Motor neuron (in vitro differentiated cells): ENCODE measurements around the gene NRL. TPM values are rescaled to one million over a fixed set of nuclear protein-coding genes. Genes with fewer than 3 reads are reported as not detected.
A peak's percentile ranks its signal among the peaks of the same experiment; 100 is the strongest.

Experiments
- ATAC-seq, 8 experiments: fragments of 200-7000 bp; cut with Tn5 transposase; replicated peaks in 6 of 8; 2 replicates each; pipeline ENCODE4 v1.8.0; 2021; ENCODE audit warnings: mild to moderate bottlenecking in 8 of 8, moderate library complexity in 8 of 8
- H3K27ac ChIP-seq, 2 donors: fragments of 250-450 bp; sonication (Bioruptor Pico); 2 replicates each; pipeline ENCODE4 v1.9.0; 2021; ENCODE audit warnings: antibody characterized with exemption in 2 of 2, mild to moderate bottlenecking in 2 of 2, moderate library complexity in 1 of 2
- H3K4me1 ChIP-seq, 2 donors: fragments of 250-450 bp; sonication (Bioruptor Pico); replicated peaks in 1 of 2; 2 replicates each; pipeline ENCODE4 v1.6.1; 2021; ENCODE audit warnings: antibody characterized with exemption in 2 of 2, mild to moderate bottlenecking in 2 of 2, moderate library complexity in 1 of 2
- H3K4me3 ChIP-seq, 5 donors: fragments of 250-450 bp; sonication (Bioruptor Pico); 2 replicates each; pipeline ENCODE4 v1.9.0; 2021; ENCODE audit warnings: antibody characterized with exemption in 5 of 5, mild to moderate bottlenecking in 5 of 5, moderate library complexity in 4 of 5
- whole genome bisulfite sequencing, 10 experiments: fragments of 450-650 bp; shearing (Covaris generic); methylation state at CpG; one replicate each; pipeline ENCODE4 v1.0.0; 2022; 5-methylcytosine and 5-hydroxymethylcytosine counted together
- in situ Hi-C, 9 experiments: fragments of 400-800 bp; cut with MboI; loops; one replicate each; pipeline ENCODE4 v1.15.0; 2021; ENCODE audit warnings: low sequenced_read_pairs in 9 of 9, low pct_unique_long_range_greater_than_20kb in 2 of 9; ENCODE audit not compliant: unreplicated experiment in 9 of 9
- total RNA-seq, 8 experiments: library from RNA; unstranded; fragments of 300-600 nt; gene quantifications; 2 replicates each; pipeline versions ENCODE4 v1.2.3 to v1.2.4, GENCODE V29; 2022

The NRL gene
- total RNA-seq, 8 experiments from 2014 or later: 1.1 to 2.6 (median 2.1) TPM

- H3K4me1 ChIP-seq: no peaks in the 10 kb centered on the region
- 80 to 100% (median 94%) methylated on average over 2 to 8 of the region's 8 CpGs; no CpG with 5 or more reads in 4 of the 10 experiments for WGBS, 10 experiments
- no peak overlapping the region for H3K27ac ChIP-seq
- no peak overlapping the region for H3K4me3 ChIP-seq
- ATAC-seq: no peak
- in situ Hi-C loops: no loop called here
Observed at GRCh38 chr14:24129410-24129998, 14.8 kb upstream of the NRL start.

- Histone ChIP-seq H3K4me3 (no peak overlapping the region), H3K27ac (no peak overlapping the region), H3K4me1 (no peaks in the 10 kb centered on the region)
- WGBS, 10 experiments: 50 to 100% (median 90%) methylated on average over 1 to 2 of the region's 2 CpGs; no CpG with 5 or more reads in 2 of the 10 experiments
- ATAC-seq: no peak
- in situ Hi-C loops: no loop called here
Observed at GRCh38 chr14:24127673-24128072, 12.9 kb upstream of the NRL start.

GRCh38 chr14:24126939-24127338 is 12.2 kb upstream of the NRL start:
- ATAC-seq: peak in 3 of 8 experiments; percentile 62 to 81 (median 63)
- in situ Hi-C loops: no loop called here

GRCh38 chr14:24123424-24124417 is 9.0 kb upstream of the NRL start:
- WGBS, 10 experiments: 60 to 100% (median 97%) methylated on average over 1 to 5 of the region's 9 CpGs; no CpG with 5 or more reads in 4 of the 10 experiments
- Histone ChIP-seq H3K27ac (no peak overlapping the region), H3K4me3 (no peak overlapping the region), H3K4me1 (no peaks in the 10 kb centered on the region)
- ATAC-seq: peak in 2 of 8 experiments; percentile 7 to 27
- in situ Hi-C loops: no loop called here

More at GRCh38 chr14:24126939-24127338, 12.2 kb upstream of the NRL start:
- Histone ChIP-seq H3K4me1 (no peaks in the 10 kb centered on the region), H3K27ac (no peak overlapping the region), H3K4me3 (no peak overlapping the region)

- WGBS, 10 experiments: 92 to 100% methylated on average over 1 to 2 of the region's 8 CpGs; no CpG with 5 or more reads in 8 of the 10 experiments
- no peak for ATAC-seq
- Histone ChIP-seq H3K4me3 (no peak overlapping the region), H3K27ac (no peak overlapping the region), H3K4me1 (no peaks in the 10 kb centered on the region)
- in situ Hi-C loops: no loop called here
Observed at GRCh38 chr14:24122898-24123297, 8.1 kb upstream of the NRL start.

GRCh38 chr14:24122416-24122815 is 7.7 kb upstream of the NRL start:
- 95 to 100% (median 96%) methylated on average over 4 of the region's 4 CpGs; no CpG with 5 or more reads in 6 of the 10 experiments for WGBS, 10 experiments
- in situ Hi-C loops: no loop called here
- Histone ChIP-seq H3K27ac (no peak overlapping the region), H3K4me3 (no peak overlapping the region), H3K4me1 (no peaks in the 10 kb centered on the region)
- ATAC-seq: no peak

GRCh38 chr14:24121210-24121609 is 6.5 kb upstream of the NRL start:
- in situ Hi-C loops: no loop called here
- H3K4me1 ChIP-seq: peaks cover under 1% of the 10 kb centered on the region in 2 donors
- ATAC-seq: no peak
- 80 to 100% (median 95%) methylated on average over 1 to 8 of the region's 8 CpGs; no CpG with 5 or more reads in 1 of the 10 experiments for WGBS, 10 experiments
- H3K27ac ChIP-seq: no peak overlapping the region
- H3K4me3 ChIP-seq: no peak overlapping the region

GRCh38 chr14:24119691-24120090 is 4.9 kb upstream of the NRL start:
- Histone ChIP-seq H3K4me1 (peaks cover 6 to 8% of the 10 kb centered on the region in 2 donors), H3K27ac (no peak overlapping the region), H3K4me3 (no peak overlapping the region)
- 80 to 100% (median 96%) methylated on average over 1 to 6 of the region's 6 CpGs; no CpG with 5 or more reads in 1 of the 10 experiments for WGBS, 10 experiments
- in situ Hi-C loops: no loop called here
- ATAC-seq: no peak

GRCh38 chr14:24117179-24117578 is 2.4 kb upstream of the NRL start:
- no peak for ATAC-seq
- Histone ChIP-seq H3K4me3 (no peak overlapping the region), H3K4me1 (peaks cover 6 to 8% of the 10 kb centered on the region in 2 donors), H3K27ac (no peak overlapping the region)
- in situ Hi-C loops: no loop called here
- 80 to 100% (median 87%) methylated on average over 1 to 6 of the region's 6 CpGs; no CpG with 5 or more reads in 5 of the 10 experiments for WGBS, 10 experiments

GRCh38 chr14:24116128-24116814 is 1.5 kb upstream of the NRL start:
- 67 to 100% (median 91%) methylated on average over 1 to 6 of the region's 6 CpGs; no CpG with 5 or more reads in 4 of the 10 experiments for WGBS, 10 experiments
- no peak for ATAC-seq
- in situ Hi-C loops: no loop called here
- Histone ChIP-seq H3K4me3 (peak overlapping the region in 4 of 5 donors; percentile 43 to 64 (median 56)), H3K4me1 (peaks cover 6 to 8% of the 10 kb centered on the region in 2 donors), H3K27ac (no peak overlapping the region)

GRCh38 chr14:24115422-24116127 is 826 bp upstream of the NRL start:
- Histone ChIP-seq H3K27ac (peak overlapping the region in 1 of 2 donors; percentile 20), H3K4me1 (peaks cover 6 to 8% of the 10 kb centered on the region in 2 donors), H3K4me3 (peak overlapping the region; percentile 43 to 64 (median 58))
- in situ Hi-C loops: no loop called here
- WGBS, 10 experiments: 0 to 7% (median 0%) methylated on average over 2 to 11 of the region's 14 CpGs; no CpG with 5 or more reads in 4 of the 10 experiments
- no peak for ATAC-seq

- in situ Hi-C loops: no loop called here
Observed at GRCh38 chr14:24113801-24114531, 783 bp downstream of the NRL start.

More at GRCh38 chr14:24113801-24114531, 783 bp downstream of the NRL start:
- Histone ChIP-seq H3K4me1 (peaks cover 6 to 8% of the 10 kb centered on the region in 2 donors), H3K27ac (peak overlapping the region; percentile 92 to 97), H3K4me3 (peak overlapping the region; percentile 43 to 64 (median 58))
- peak; percentile 30 to 56 (median 50) for ATAC-seq
- 0 to 1% (median 0%) methylated on average over 1 to 25 of the region's 42 CpGs; no CpG with 5 or more reads in 5 of the 10 experiments for WGBS, 10 experiments
